Calu3 (cell line): ENCODE measurements around the gene RUNX2. TPM values are rescaled to one million over a fixed set of nuclear protein-coding genes. Genes with fewer than 3 reads are reported as not detected.

Experiments used
- BruUV-seq: library from RNA; stranded (reverse); fragments of 400-500 nt; replicated peaks from 2 replicates; lab custom pipeline; 2021; lab: Mats Ljungman, UMichigan
- CTCF ChIA-PET: fragments of 300-600 bp; sonication (Branson Sonifier 250); formaldehyde crosslinking; loops from one replicate; lab custom pipeline; 2022; ENCODE audit warnings: antibody characterized with exemption; lab: Charles Lee
- DNase-seq: peaks from one replicate; pipeline ENCODE4 v3.0.0; 2022
- H3K27ac Mint-ChIP-seq: one replicate; pipeline ENCODE4 v1.8.0; 2022; ENCODE audit warnings: mixed read lengths; ENCODE audit not compliant: unreplicated experiment
- H3K27me3 Mint-ChIP-seq: one replicate; pipeline ENCODE4 v1.8.0; 2022; ENCODE audit warnings: mixed read lengths; ENCODE audit not compliant: unreplicated experiment
- H3K36me3 Mint-ChIP-seq: one replicate; pipeline ENCODE4 v1.8.0; 2022; ENCODE audit warnings: mild to moderate bottlenecking, moderate library complexity, mixed read lengths; ENCODE audit not compliant: insufficient read depth, unreplicated experiment
- H3K4me1 Mint-ChIP-seq: one replicate; pipeline ENCODE4 v1.8.0; 2022; ENCODE audit warnings: mild to moderate bottlenecking, low read depth, mixed read lengths; ENCODE audit not compliant: unreplicated experiment
- H3K4me3 Mint-ChIP-seq: one replicate; pipeline ENCODE4 v1.8.0; 2022; ENCODE audit warnings: mild to moderate bottlenecking, low read depth, moderate library complexity, mixed read lengths; ENCODE audit not compliant: unreplicated experiment
- H3K9me3 Mint-ChIP-seq: one replicate; pipeline ENCODE4 v1.8.0; 2022; ENCODE audit warnings: low read depth, mixed read lengths; ENCODE audit not compliant: unreplicated experiment
- intact Hi-C: fragments of 100-400 bp; cut with micrococcal nuclease; formaldehyde crosslinking; loops from one replicate; pipeline ENCODE4 v1.10.0; 2022; ENCODE audit not compliant: unreplicated experiment
- total RNA-seq: library from RNA; stranded (reverse); gene quantifications from 2 replicates; pipeline ENCODE4 v1.2.3, GENCODE V29; 2022
- TF ChIP-seq, protein P1 (sequence below): fragments of 200-600 bp; IDR thresholded peaks from one replicate; pipeline ENCODE4 v1.8.0; 2022; ENCODE audit warnings: antibody characterized with exemption; ENCODE audit not compliant: unreplicated experiment

Gene RUNX2
- total RNA-seq, 1 experiment from 2014 or later = 0.54 TPM

DNA sequence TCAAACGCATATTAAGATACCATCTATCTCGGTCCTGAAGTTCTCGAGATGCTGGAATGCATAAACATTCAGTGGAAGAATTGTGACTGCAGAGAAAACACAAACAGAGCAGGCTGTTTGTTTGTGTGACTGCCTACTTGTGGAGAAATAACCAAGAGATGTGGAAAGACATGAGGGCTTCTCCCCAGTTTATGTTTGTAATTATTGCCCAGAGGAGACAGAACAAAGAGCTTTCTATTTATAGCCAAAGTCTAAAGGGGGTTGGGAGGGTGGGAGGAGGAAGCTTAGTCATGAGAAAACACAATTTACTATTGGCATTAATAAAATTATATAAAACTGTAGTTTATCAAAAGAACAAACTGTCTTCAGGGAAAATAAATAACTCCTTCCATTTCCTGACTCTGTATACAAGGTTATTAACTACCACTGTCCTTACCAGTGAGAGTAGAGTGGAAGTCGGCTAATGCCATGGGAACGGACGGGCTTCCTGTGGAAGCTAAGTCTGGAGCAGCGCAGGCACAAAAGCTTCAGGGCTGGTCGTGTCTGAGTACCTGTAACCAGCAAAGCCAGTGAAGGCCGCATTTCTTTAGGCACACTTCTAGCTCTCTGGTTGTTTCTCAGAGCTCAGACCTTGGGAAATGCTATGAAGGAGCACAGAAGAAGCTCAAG, 249.8 kb downstream of the RUNX2 start:
- no peaks in the 10 kb centered on the region for H3K36me3 Mint-ChIP-seq
- intact Hi-C loops = no loop called here
- TF ChIP-seq, protein P1, sequence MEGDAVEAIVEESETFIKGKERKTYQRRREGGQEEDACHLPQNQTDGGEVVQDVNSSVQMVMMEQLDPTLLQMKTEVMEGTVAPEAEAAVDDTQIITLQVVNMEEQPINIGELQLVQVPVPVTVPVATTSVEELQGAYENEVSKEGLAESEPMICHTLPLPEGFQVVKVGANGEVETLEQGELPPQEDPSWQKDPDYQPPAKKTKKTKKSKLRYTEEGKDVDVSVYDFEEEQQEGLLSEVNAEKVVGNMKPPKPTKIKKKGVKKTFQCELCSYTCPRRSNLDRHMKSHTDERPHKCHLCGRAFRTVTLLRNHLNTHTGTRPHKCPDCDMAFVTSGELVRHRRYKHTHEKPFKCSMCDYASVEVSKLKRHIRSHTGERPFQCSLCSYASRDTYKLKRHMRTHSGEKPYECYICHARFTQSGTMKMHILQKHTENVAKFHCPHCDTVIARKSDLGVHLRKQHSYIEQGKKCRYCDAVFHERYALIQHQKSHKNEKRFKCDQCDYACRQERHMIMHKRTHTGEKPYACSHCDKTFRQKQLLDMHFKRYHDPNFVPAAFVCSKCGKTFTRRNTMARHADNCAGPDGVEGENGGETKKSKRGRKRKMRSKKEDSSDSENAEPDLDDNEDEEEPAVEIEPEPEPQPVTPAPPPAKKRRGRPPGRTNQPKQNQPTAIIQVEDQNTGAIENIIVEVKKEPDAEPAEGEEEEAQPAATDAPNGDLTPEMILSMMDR = no peak
- no peak overlapping the region for H3K4me3 Mint-ChIP-seq
- no peak for DNase-seq
- H3K4me1 Mint-ChIP-seq = no peaks in the 10 kb centered on the region
- H3K27me3 Mint-ChIP-seq = no peaks in the 10 kb centered on the region
- CTCF ChIA-PET = no interaction called here
- no peaks in the 10 kb centered on the region for H3K9me3 Mint-ChIP-seq
- BruUV-seq = no TSS peak
- no peak overlapping the region for H3K27ac Mint-ChIP-seq

- no peaks in the 10 kb centered on the region for H3K36me3 Mint-ChIP-seq
- no TSS peak for BruUV-seq
- intact Hi-C loops = no loop called here
Measured at GRCh38 chr6:45584127-45584526, 256.0 kb downstream of the RUNX2 start.

GRCh38 chr6:45586216-45587171, 258.4 kb downstream of the RUNX2 start:
- DNase-seq = no peak
- peaks cover 44% of the 10 kb centered on the region for H3K4me1 Mint-ChIP-seq
- CTCF ChIA-PET = interaction anchor here (0.7 to 1.0 kb wide), 2 partner anchors 32 to 62 kb away, joined by 3 read pairs; no protein-coding TSS in a partner anchor
- H3K27me3 Mint-ChIP-seq = no peaks in the 10 kb centered on the region
- H3K27ac Mint-ChIP-seq = peak overlapping the region; percentile 12
- H3K36me3 Mint-ChIP-seq = no peaks in the 10 kb centered on the region
- H3K9me3 Mint-ChIP-seq = peaks cover 2% of the 10 kb centered on the region
- no peak overlapping the region for H3K4me3 Mint-ChIP-seq
- TF ChIP-seq, protein P1 = no peak
- BruUV-seq = no TSS peak
- intact Hi-C loops = no loop called here

More at GRCh38 chr6:45584127-45584526, 256.0 kb downstream of the RUNX2 start:
- Mint-ChIP-seq H3K9me3 (peaks cover 2% of the 10 kb centered on the region), H3K27ac (no peak overlapping the region), H3K4me3 (no peak overlapping the region), H3K4me1 (peaks cover 21% of the 10 kb centered on the region), H3K27me3 (no peaks in the 10 kb centered on the region)
- TF ChIP-seq, protein P1 = no peak
- no peak for DNase-seq
- CTCF ChIA-PET = no interaction called here

- Mint-ChIP-seq H3K36me3 (no peaks in the 10 kb centered on the region), H3K9me3 (peaks cover 2% of the 10 kb centered on the region), H3K27me3 (no peaks in the 10 kb centered on the region), H3K27ac (peak overlapping the region; percentile 12), H3K4me1 (peaks cover 54% of the 10 kb centered on the region), H3K4me3 (no peak overlapping the region)
- DNase-seq = no peak
- intact Hi-C loops = no loop called here
- CTCF ChIA-PET = interaction anchor here (0.7 to 1.0 kb wide), 2 partner anchors 33 to 63 kb away, joined by 3 read pairs; no protein-coding TSS in a partner anchor
- no TSS peak for BruUV-seq
- TF ChIP-seq, protein P1 = no peak
Measured at GRCh38 chr6:45587229-45588060, 259.3 kb downstream of the RUNX2 start.
